HG03196 (cell line): ENCODE results near the gene HABP4.
"Not testable (repeated sequence)": the region's sequence is repeated elsewhere in the genome, so short reads cannot be mapped to it uniquely, and the experiment has no call there.

Experiments
- ATAC-seq: cut with Tn5 transposase; IDR thresholded peaks from one replicate; pipeline ENCODE4 v1.9.1; 2021; ENCODE audit not compliant: unreplicated experiment

HABP4 gene

DNA sequence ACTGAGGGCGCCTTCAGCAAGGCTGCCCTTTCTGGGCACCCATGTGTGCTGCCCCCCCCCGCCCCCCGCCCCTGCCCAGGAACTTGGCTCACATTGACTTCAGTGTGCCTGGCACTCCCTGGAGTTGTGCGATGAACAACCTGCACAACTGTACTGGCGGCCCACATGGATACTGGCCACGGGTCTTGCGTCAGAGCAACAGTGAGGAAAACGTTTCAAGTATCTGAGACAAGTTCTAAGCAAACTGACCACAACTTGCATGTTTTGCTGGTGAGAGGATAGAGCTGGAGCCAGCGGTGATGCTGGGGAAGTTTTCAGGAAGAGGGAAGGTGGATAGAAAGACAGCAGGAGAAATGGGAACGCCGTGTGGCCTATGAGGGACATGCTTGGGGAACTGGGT, 45.4 kb downstream of the HABP4 start:
- ATAC-seq, result no peak

GRCh38 chr9:96496368-96497116, 46.6 kb downstream of the HABP4 start:
- ATAC-seq, result no peak

GRCh38 chr9:96497117-96497399, 47.1 kb downstream of the HABP4 start:
- ATAC-seq, result no peak

GRCh38 chr9:96498796-96499195, 48.8 kb downstream of the HABP4 start:
- ATAC-seq, result no peak

DNA sequence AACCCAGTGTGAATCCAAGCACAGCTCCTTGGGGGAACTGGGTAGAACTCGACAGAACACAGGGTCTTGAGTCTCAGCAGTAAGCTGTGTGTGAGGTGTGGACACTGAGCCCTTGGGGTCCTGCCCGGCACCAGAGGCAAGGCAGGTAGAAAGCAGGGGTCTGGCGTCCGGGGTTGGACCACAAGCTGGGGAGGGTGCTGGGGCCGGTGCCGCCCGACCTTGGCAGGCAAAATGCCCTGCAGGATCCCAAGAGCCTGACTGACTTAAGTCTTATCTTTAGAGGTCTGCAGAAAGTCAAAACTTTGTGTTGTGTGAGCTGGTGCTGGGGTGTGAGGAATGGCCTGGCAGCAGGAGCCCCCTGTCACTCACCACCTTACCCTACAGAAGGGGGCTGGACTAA, 49.3 kb downstream of the HABP4 start:
- no peak for ATAC-seq

DNA sequence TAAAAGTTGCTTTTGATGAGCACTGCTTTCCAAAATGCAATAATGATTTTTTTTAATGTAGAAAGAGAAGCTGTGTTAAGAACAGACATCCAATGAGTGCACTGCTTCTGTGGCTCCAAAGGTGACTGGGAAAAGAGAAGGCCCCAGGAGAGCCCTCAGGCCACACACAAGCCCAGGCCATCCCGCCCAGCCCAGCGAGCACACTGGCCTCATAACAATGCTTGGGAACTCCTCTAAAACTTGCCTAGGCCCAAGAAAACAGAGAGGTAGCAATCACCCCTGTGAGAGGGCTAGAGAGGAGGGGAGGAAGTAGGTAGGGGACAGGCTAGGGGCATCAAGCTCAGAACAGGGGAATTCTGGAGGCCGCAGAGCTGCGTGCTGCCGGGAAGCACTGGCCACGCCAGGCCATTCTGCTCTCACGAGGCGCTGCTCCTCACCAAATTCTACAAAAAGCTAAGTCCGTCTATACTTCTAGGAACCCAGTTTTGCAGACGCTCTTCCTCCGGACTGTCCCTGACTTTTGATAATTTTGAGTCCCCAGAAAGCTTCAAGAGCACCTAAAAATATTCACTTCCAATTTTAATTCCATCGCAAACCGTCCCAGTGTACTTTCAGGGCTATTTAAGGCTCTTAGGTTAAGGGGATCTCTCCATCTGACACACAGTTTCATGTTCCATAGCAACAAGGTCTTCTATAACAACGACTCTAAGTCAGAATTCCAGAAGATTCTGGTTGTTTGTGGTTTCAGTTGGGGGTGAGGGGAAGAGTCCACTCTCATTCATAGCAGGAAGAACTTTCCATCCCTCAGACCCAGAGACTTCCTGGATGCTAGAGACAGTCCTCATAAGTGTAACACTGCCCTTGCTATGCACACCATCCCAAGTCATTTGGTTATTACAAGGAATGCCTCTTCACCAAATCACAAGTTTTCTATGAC, 51.0 kb downstream of the HABP4 start:
- no peak for ATAC-seq

GRCh38 chr9:96501633-96502538, 51.9 kb downstream of the HABP4 start:
- no peak for ATAC-seq

- ATAC-seq, result no peak
These were observed 52.8 kb downstream of the HABP4 start for GRCh38 chr9:96502539-96503373.

GRCh38 chr9:96503374-96503748, 53.4 kb downstream of the HABP4 start:
- ATAC-seq, result not testable (repeated sequence)

DNA sequence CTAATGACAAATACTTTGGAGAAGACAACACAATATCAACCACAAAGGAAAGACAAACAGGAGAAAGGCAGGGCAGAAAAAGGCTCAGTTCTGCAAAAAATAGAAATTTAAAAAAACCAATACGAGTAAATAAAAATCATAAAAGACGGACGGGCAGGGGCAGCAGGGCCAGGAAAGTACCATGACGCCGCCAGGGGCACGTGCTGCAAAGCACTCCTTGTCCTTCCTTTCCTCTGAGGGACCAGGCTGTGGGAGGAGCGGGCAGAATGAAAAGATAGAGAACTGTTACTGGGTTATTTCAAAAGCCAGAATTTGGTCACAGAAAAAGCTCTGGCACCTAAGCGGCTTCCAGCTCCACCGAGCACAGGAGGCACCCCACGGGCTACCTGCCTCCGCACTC, 53.9 kb downstream of the HABP4 start:
- ATAC-seq, result no peak

- ATAC-seq, result no peak
These were observed 55.5 kb downstream of the HABP4 start for GRCh38 chr9:96505316-96505991.

GRCh38 chr9:96508227-96508940, 58.4 kb downstream of the HABP4 start:
- ATAC-seq, result no peak

DNA sequence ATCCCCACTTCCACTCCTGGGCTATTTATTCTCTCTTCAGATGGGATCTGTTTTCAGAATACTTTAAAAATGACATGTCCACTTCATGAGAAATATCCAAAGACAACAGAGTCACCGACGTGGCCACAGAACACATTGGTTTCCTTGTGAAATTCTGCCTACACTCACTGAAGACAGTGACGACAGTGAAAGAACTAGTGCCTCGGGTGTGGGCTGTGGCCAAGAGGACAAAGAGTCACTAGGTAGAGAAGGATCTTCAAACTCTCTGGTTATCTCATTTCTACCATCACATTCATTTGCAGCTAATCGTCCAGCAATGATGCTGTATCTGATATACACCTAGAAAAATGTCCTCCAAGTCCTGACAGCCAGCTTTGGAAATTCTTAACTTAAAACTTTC, 59.1 kb downstream of the HABP4 start:
- ATAC-seq, result no peak

- no peak for ATAC-seq
These were observed 59.9 kb downstream of the HABP4 start for GRCh38 chr9:96509848-96510247.

GRCh38 chr9:96510258-96510657, 60.3 kb downstream of the HABP4 start:
- no peak for ATAC-seq

DNA sequence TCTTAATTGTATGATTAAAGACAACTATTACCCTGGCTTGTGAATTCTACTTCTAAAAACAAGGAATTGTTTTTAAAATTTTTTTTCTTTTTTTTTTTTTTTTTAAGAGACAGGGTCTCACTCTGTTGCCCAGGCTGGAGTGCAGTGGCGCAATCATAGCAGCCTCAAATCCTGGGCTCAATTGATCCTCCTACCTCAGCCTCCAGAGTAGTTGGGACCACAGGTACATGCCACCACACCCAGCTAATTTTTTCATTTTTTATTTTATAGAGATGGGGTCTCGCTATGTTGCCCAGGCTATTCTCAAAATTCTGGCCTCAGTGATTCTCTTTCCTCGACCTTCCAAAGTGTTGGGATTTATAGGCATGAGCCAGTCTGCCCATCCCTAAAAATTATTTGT, 62.3 kb downstream of the HABP4 start:
- ATAC-seq, result no peak

GRCh38 chr9:96513622-96514021, 63.7 kb downstream of the HABP4 start:
- ATAC-seq, result no peak

DNA sequence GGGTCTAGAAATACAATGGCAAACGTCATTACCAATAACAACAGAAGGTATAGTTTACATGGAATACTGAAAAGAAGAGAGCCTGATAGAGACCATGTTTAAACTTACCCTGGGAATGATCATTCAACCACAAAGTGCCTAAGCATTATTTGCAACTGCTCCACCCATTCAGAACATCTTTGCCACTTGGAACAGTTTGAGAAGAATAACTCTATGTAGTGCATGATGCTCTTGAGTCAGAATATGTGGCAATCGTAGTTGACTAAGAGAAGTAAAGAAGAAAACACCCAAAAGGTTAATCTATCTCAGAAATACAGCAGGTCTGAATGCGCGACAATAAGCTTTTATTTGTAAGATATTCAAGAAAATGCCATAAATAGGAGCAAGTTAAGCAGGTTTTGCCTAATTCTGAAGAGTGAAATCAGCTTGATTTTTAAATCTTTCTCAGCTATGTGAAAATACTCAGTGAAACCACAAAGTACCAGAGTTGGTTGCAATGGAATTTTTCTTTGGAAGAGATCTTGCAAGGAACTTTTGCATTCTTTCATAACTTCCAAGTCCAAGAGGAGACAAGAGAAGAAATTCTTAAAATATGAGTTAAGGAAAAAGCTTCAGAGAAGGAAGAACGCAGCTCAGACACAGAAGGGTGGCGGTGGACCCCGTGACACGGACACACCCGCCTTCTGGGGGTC, 64.3 kb downstream of the HABP4 start:
- ATAC-seq, result no peak

DNA sequence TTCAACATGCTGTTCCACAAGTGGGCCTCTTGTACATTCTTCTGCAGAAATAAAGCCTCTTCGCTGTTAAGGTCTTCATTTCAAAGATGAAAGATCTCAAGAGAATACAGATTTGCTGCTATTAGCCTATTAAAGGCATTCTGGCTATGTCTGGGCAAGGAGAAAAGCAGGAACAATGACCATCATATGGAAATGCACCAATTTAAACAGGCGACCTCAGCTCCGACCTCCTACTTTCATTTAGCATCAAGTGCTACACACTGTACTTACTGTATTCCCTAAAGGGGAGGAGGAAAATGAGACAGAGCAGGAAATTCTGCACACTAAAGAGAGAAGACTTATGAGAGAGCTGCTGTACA, 64.8 kb downstream of the HABP4 start:
- no peak for ATAC-seq
